SK-N-SH (cell line): Measurements from ENCODE around the gene BTRC.

Experiments
- EP300 ChIP-seq, 2 experiments: IDR thresholded peaks; 2 replicates each; pipeline versions ENCODE4 v1.4.0 to v1.6.1; 2012; ENCODE audit warnings: borderline replicate concordance in 1 of 2, low read depth in 1 of 2, low read length in 1 of 2
- TF ChIP-seq, protein P1 (sequence below): IDR thresholded peaks from 2 replicates; pipeline ENCODE4 v1.4.0; 2012; ENCODE audit warnings: low read depth, borderline replicate concordance
- TF ChIP-seq, protein P2 (sequence below): IDR thresholded peaks from 2 replicates; pipeline ENCODE4 v1.4.0; 2012; ENCODE audit warnings: low read depth

DNA sequence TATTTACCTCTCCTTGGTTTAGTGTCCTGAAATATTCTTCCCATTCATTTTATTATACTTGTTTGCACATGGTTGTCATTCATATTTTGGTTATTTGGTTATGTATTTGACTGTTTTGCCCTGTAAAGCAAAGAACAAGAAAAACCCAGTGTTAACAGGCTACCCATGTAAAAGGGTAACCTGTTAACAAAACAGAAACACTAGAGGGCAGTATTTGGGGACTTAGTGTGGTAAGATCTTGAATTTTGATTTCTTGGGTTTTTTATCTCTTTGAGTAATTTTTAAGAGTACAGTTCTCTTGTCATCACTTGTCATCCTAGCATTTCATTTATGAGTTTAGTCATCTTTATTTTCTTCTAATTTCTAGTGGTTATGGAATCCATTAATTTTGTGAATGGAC, 182.8 kb downstream of the BTRC start:
- TF ChIP-seq EP300 (IDR thresholded peaks at IDR 0.05; ENCODE audit: borderline replicate concordance in 1 of 2, low read depth in 1 of 2, low read length in 1 of 2) = no peak
- TF ChIP-seq, protein P1, sequence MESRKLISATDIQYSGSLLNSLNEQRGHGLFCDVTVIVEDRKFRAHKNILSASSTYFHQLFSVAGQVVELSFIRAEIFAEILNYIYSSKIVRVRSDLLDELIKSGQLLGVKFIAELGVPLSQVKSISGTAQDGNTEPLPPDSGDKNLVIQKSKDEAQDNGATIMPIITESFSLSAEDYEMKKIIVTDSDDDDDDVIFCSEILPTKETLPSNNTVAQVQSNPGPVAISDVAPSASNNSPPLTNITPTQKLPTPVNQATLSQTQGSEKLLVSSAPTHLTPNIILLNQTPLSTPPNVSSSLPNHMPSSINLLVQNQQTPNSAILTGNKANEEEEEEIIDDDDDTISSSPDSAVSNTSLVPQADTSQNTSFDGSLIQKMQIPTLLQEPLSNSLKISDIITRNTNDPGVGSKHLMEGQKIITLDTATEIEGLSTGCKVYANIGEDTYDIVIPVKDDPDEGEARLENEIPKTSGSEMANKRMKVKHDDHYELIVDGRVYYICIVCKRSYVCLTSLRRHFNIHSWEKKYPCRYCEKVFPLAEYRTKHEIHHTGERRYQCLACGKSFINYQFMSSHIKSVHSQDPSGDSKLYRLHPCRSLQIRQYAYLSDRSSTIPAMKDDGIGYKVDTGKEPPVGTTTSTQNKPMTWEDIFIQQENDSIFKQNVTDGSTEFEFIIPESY = no peak
- TF ChIP-seq, protein P2, sequence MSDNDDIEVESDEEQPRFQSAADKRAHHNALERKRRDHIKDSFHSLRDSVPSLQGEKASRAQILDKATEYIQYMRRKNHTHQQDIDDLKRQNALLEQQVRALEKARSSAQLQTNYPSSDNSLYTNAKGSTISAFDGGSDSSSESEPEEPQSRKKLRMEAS = no peak
